Naive B cell (primary cell): ENCODE data around the gene ZNF549. TPM values are rescaled to one million over a fixed set of nuclear protein-coding genes. Genes with fewer than 3 reads are reported as not detected.
"Not testable (repeated sequence)": the region's sequence is repeated elsewhere in the genome, so short reads cannot be mapped to it uniquely, and the experiment has no call there.

Source experiments
- ATAC-seq, 2 donors: fragments of 150-1000 bp; cut with Tn5 transposase; 2 replicates each; pipeline ENCODE4 v1.10.0; 2021; ENCODE audit warnings: low read depth in 2 of 2, mild to moderate bottlenecking in 2 of 2, moderate library complexity in 2 of 2
- DNase-seq: peaks from one replicate; pipeline ENCODE4 v3.0.0; 2022
- H3K27ac Mint-ChIP-seq, 6 donors: one replicate each; pipeline ENCODE4 v1.8.0; 2020 to 2022; ENCODE audit warnings: mild to moderate bottlenecking in 6 of 6, mixed read lengths in 6 of 6, moderate library complexity in 5 of 6, inconsistent platforms in 2 of 6
- H3K27me3 Mint-ChIP-seq, 3 donors: one replicate each; pipeline ENCODE4 v1.8.0; 2021 to 2022; ENCODE audit warnings: mixed read lengths in 3 of 3, mild to moderate bottlenecking in 1 of 3
- H3K36me3 Mint-ChIP-seq, 2 donors: one replicate each; pipeline ENCODE4 v1.8.0; 2020 to 2022; ENCODE audit warnings: mixed read lengths in 2 of 2, inconsistent platforms in 1 of 2, mild to moderate bottlenecking in 1 of 2
- H3K4me1 Mint-ChIP-seq, 3 donors: one replicate each; pipeline ENCODE4 v1.8.0; 2020 to 2022; ENCODE audit warnings: mixed read lengths in 3 of 3, inconsistent platforms in 1 of 3, mild to moderate bottlenecking in 1 of 3, moderate library complexity in 1 of 3
- H3K4me3 Mint-ChIP-seq, 8 donors: one replicate each; pipeline ENCODE4 v1.8.0; 2020 to 2022; ENCODE audit warnings: mild to moderate bottlenecking in 8 of 8, mixed read lengths in 8 of 8, moderate library complexity in 8 of 8, inconsistent platforms in 2 of 8
- H3K9me3 Mint-ChIP-seq, 7 donors: one replicate each; pipeline ENCODE4 v1.8.0; 2020 to 2022; ENCODE audit warnings: mixed read lengths in 7 of 7, mild to moderate bottlenecking in 5 of 7, inconsistent platforms in 2 of 7, moderate library complexity in 1 of 7
- polyA plus RNA-seq, 6 donors: library from polyadenylated mRNA; unstranded; fragments of 300-500 nt; fragmentation: Illumina TruSeq; gene quantifications; one replicate each; pipeline ENCODE4 v1.2.3, GENCODE V29; 2021; ENCODE audit warnings: low read depth in 6 of 6

ZNF549 gene
- 10 to 100 TPM in 3 of 6 donors, 1 to 10 TPM in 3; 3.3 to 14.2 (median 9.5) TPM for polyA plus RNA-seq

- ATAC-seq (peak; percentile 98 to 99), DNase-seq (peak; percentile 88)
- Mint-ChIP-seq H3K9me3 (peaks cover 0 to 11% (median 2%) of the 10 kb centered on the region in 7 donors), H3K4me3 (peak within 1 kb of the TSS; percentile 95 to 99 (median 97)), H3K4me1 (peaks cover 20 to 26% (median 24%) of the 10 kb centered on the region in 3 donors), H3K36me3 (peaks cover 19 to 20% of the 10 kb centered on the region in 2 donors), H3K27ac (peak within 1 kb of the TSS; percentile 96 to 99 (median 98)), H3K27me3 (no peaks in the 10 kb centered on the region)
Observed at GRCh38 chr19:57527136-57527881, at the start of gene ZNF549. Gene ZNF549 (plus strand): TSS chr19:57527356. CDS start chr19:57527574, 218 bp downstream.

GRCh38 chr19:57487477-57488298 lies 39.5 kb upstream of the ZNF549 start, which contains the start of gene ZNF419:
Gene ZNF419 (plus strand): TSS chr19:57487750. CDS start chr19:57487951, 201 bp downstream.
- ATAC-seq (peak; percentile 94 to 98), DNase-seq (peak; percentile 89)
- Mint-ChIP-seq H3K4me1 (peaks cover 17 to 27% (median 17%) of the 10 kb centered on the region in 3 donors), H3K27me3 (peaks cover 10 to 11% (median 10%) of the 10 kb centered on the region in 3 donors), H3K36me3 (peaks cover 20 to 51% of the 10 kb centered on the region in 2 donors), H3K27ac (peak within 1 kb of the TSS; percentile 25 to 97 (median 70)), H3K9me3 (peaks cover 3 to 25% (median 8%) of the 10 kb centered on the region in 7 donors), H3K4me3 (peak within 1 kb of the TSS; percentile 71 to 92 (median 86))

DNA sequence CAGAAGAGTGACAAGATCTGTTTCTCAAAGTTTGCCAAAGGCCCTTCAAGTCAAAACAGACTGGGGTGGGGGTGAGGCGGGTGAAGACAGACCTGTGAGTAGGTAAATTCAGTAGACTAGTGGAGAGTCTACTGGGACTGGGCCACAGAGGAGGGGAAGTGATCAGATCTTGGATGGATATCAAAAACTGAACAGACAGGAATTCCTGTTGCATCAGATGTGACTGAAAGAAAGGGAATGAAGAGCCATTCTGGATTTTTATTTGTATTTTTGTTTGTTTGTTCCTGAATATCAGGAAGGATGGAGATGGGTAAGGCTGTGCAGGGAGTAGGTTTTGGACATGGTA lies 38.9 kb upstream of the ZNF549 start:
- H3K27ac Mint-ChIP-seq: peak overlapping the region in 2 of 6 donors; percentile 37 to 87
- DNase-seq, ATAC-seq: not testable (repeated sequence)
- H3K4me1 Mint-ChIP-seq: peaks cover 17 to 28% (median 17%) of the 10 kb centered on the region in 3 donors
- peaks cover 24 to 57% of the 10 kb centered on the region in 2 donors for H3K36me3 Mint-ChIP-seq
- H3K27me3 Mint-ChIP-seq: peaks cover 10 to 11% (median 10%) of the 10 kb centered on the region in 3 donors
- peak overlapping the region; percentile 71 to 92 (median 84) for H3K4me3 Mint-ChIP-seq
- peaks cover 3 to 25% (median 8%) of the 10 kb centered on the region in 7 donors for H3K9me3 Mint-ChIP-seq

- Mint-ChIP-seq H3K4me1 (peaks cover 26 to 43% (median 33%) of the 10 kb centered on the region in 3 donors), H3K4me3 (peak overlapping the region; percentile 62 to 94 (median 83)), H3K36me3 (peaks cover 37 to 39% of the 10 kb centered on the region in 2 donors), H3K27ac (peak overlapping the region in 5 of 6 donors; percentile 70 to 94 (median 93)), H3K9me3 (peaks cover 2 to 28% (median 12%) of the 10 kb centered on the region in 7 donors)
- DNase-seq, H3K27me3 Mint-ChIP-seq, ATAC-seq: not testable (repeated sequence)
Observed at GRCh38 chr19:57499332-57499679, 27.9 kb upstream of the ZNF549 start.

DNA sequence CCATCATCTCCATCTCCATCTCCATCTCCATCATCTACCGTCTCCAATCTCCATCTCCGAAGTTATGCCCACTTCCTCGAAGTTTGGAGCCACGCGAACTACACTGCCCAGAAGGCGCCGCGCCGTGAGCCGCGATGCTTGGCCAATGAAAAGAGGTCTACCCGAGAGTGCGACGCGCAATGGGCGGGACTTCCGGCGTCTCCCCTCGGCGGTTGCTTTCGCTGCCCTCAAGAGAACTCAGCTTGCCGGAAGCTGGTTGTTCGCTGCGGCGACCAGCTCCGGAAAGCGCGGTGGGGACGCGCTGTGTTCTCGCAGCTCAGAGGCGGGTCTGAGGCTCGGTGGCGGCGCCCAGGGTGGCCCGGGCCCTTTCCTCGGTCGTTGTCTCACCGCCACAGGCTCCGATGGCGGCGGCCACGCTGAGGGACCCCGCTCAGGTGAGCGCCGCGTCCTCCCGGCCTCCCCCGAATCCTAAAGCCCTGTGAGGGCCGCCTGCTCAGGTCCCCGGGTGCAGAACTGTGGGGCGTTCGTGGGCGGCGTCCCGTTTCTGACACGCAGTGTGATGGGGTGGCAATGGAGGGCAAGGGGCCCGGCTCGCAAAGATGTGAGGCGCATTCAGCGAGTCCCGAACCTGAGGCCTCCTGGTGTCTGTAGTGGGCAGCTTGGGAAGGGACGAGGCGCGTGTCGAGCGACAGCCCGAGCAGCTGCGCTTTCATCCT lies 27.3 kb upstream of the ZNF549 start, which contains the start of gene ZNF773:
Gene ZNF773, plus strand, starts transcription at position 259 of the 716 bp plus-strand sequence. Its CDS starts 143 bp downstream, at position 402.
- peak within 1 kb of the TSS; percentile 70 to 94 (median 92) for H3K27ac Mint-ChIP-seq
- ATAC-seq: peak; percentile 95 to 97
- peaks cover 33 to 37% of the 10 kb centered on the region in 2 donors for H3K36me3 Mint-ChIP-seq
- H3K4me3 Mint-ChIP-seq: peak within 1 kb of the TSS; percentile 62 to 94 (median 83)
- peaks cover 26 to 43% (median 35%) of the 10 kb centered on the region in 3 donors for H3K4me1 Mint-ChIP-seq
- H3K9me3 Mint-ChIP-seq: peaks cover 2 to 23% (median 12%) of the 10 kb centered on the region in 7 donors
- peak; percentile 91 for DNase-seq
- not testable (repeated sequence) for H3K27me3 Mint-ChIP-seq

- peaks cover 26 to 43% (median 35%) of the 10 kb centered on the region in 3 donors for H3K4me1 Mint-ChIP-seq
- peaks cover 2 to 23% (median 12%) of the 10 kb centered on the region in 7 donors for H3K9me3 Mint-ChIP-seq
- H3K36me3 Mint-ChIP-seq: peaks cover 34 to 41% of the 10 kb centered on the region in 2 donors
- not testable (repeated sequence) for DNase-seq, ATAC-seq, H3K27me3 Mint-ChIP-seq
- H3K27ac Mint-ChIP-seq: peak overlapping the region in 4 of 6 donors; percentile 57 to 86 (median 80)
- peak overlapping the region; percentile 62 to 94 (median 83) for H3K4me3 Mint-ChIP-seq
Observed at GRCh38 chr19:57500400-57500799, 26.8 kb upstream of the ZNF549 start.

GRCh38 chr19:57506163-57506562 lies 21.0 kb upstream of the ZNF549 start:
- Mint-ChIP-seq H3K4me3 (peak overlapping the region in 1 of 8 donors; percentile 30), H3K9me3 (peaks cover 6 to 40% (median 33%) of the 10 kb centered on the region in 7 donors), H3K27me3 (no peaks in the 10 kb centered on the region), H3K27ac (peak overlapping the region in 1 of 6 donors; percentile 66), H3K36me3 (peaks cover 70 to 77% of the 10 kb centered on the region in 2 donors), H3K4me1 (peaks cover 10 to 27% (median 23%) of the 10 kb centered on the region in 3 donors)
- ATAC-seq: no peak
- DNase-seq: no peak

DNA sequence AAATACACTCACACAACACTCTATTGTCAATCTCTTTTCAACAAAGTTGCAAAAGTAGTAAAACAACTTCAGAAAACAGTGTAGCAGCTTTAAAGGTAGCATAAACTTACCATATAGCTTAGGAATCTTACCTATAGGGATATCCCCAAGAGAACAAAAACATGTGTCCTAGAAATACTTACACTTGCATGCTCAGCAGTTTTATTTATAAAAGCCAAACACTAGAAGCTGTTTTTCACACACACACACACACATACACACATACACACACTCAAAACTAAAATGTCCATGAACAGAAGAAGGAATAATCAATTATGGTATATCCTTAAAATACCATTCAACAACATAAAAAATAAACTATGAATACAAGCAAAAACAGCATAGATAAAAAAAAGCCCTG lies 15.7 kb upstream of the ZNF549 start:
- Mint-ChIP-seq H3K36me3 (peaks cover 69 to 73% of the 10 kb centered on the region in 2 donors), H3K27me3 (no peaks in the 10 kb centered on the region), H3K4me1 (no peaks in the 10 kb centered on the region), H3K27ac (peak overlapping the region in 1 of 6 donors; percentile 16), H3K9me3 (peaks cover 0 to 83% (median 65%) of the 10 kb centered on the region in 7 donors), H3K4me3 (peak overlapping the region in 1 of 8 donors; percentile 42)
- no peak for ATAC-seq
- DNase-seq: no peak

- Mint-ChIP-seq H3K4me1 (no peaks in the 10 kb centered on the region), H3K27ac (no peak overlapping the region), H3K4me3 (no peak overlapping the region), H3K36me3 (peaks cover 62 to 69% of the 10 kb centered on the region in 2 donors), H3K9me3 (peaks cover 0 to 80% (median 60%) of the 10 kb centered on the region in 7 donors), H3K27me3 (no peaks in the 10 kb centered on the region)
- DNase-seq: no peak
- no peak for ATAC-seq
Observed at GRCh38 chr19:57512845-57513244, 14.3 kb upstream of the ZNF549 start.

DNA sequence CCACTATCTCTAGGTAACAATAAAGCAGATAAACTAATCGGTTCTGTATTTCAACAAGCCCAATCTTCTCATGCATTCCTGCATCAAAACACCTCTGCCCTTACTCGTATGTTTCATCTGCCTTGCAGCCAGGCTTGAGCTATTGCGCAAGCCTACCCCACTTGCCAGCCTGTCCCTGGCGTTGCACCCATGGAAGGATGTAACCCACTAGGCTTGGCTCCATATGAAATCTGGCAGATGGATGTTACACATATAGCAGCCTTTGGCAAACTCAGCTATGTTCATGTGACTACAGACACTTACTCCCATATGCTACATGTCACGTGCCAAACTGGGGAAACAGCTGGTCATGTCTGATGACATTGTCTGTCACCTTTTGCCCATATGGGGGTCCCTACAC lies 11.9 kb upstream of the ZNF549 start:
- Mint-ChIP-seq H3K36me3 (peaks cover 45 to 57% of the 10 kb centered on the region in 2 donors), H3K9me3 (peaks cover 3 to 58% (median 42%) of the 10 kb centered on the region in 7 donors), H3K4me3 (no peak overlapping the region), H3K4me1 (no peaks in the 10 kb centered on the region), H3K27me3 (no peaks in the 10 kb centered on the region), H3K27ac (no peak overlapping the region)
- DNase-seq: no peak
- ATAC-seq: no peak

GRCh38 chr19:57518021-57518420 lies 9.1 kb upstream of the ZNF549 start:
- H3K36me3 Mint-ChIP-seq: peaks cover 41 to 46% of the 10 kb centered on the region in 2 donors
- H3K4me1 Mint-ChIP-seq, H3K27ac Mint-ChIP-seq, H3K4me3 Mint-ChIP-seq, DNase-seq, H3K27me3 Mint-ChIP-seq, ATAC-seq: not testable (repeated sequence)
- H3K9me3 Mint-ChIP-seq: peaks cover 3 to 39% (median 26%) of the 10 kb centered on the region in 7 donors

DNA sequence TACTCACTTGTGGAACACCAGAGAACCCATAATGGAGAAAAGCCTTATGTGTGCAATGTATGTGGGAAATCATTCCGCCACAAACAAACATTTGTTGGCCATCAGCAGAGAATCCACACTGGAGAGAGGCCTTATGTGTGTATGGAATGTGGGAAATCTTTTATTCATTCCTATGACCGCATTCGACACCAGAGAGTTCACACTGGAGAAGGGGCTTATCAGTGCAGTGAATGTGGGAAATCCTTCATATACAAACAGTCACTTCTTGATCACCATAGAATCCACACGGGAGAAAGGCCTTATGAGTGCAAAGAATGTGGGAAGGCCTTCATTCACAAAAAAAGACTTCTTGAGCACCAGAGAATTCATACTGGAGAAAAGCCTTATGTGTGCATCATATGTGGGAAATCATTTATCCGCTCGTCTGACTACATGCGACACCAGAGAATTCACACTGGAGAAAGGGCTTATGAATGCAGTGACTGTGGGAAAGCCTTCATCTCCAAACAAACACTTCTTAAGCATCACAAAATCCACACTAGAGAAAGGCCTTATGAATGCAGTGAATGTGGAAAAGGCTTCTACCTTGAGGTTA lies 10.9 kb downstream of the ZNF549 start:
- no peak overlapping the region for H3K27ac Mint-ChIP-seq
- peaks cover 86 to 87% of the 10 kb centered on the region in 2 donors for H3K36me3 Mint-ChIP-seq
- H3K4me3 Mint-ChIP-seq: no peak overlapping the region
- H3K9me3 Mint-ChIP-seq: peaks cover 20 to 95% (median 85%) of the 10 kb centered on the region in 7 donors
- peaks cover 4 to 10% (median 7%) of the 10 kb centered on the region in 3 donors for H3K4me1 Mint-ChIP-seq
- H3K27me3 Mint-ChIP-seq: no peaks in the 10 kb centered on the region
- DNase-seq: no peak
- no peak for ATAC-seq
